ENCODE data around the gene TMEM187. TPM values are rescaled to one million over a fixed set of nuclear protein-coding genes. Genes with fewer than 3 reads are reported as not detected.
"Not testable (repeated sequence)": the region's sequence is repeated elsewhere in the genome, so short reads cannot be mapped to it uniquely, and the experiment has no call there.

The TMEM187 gene
- total RNA-seq, 1 experiment from 2014 or later = 9.0 TPM

DNA sequence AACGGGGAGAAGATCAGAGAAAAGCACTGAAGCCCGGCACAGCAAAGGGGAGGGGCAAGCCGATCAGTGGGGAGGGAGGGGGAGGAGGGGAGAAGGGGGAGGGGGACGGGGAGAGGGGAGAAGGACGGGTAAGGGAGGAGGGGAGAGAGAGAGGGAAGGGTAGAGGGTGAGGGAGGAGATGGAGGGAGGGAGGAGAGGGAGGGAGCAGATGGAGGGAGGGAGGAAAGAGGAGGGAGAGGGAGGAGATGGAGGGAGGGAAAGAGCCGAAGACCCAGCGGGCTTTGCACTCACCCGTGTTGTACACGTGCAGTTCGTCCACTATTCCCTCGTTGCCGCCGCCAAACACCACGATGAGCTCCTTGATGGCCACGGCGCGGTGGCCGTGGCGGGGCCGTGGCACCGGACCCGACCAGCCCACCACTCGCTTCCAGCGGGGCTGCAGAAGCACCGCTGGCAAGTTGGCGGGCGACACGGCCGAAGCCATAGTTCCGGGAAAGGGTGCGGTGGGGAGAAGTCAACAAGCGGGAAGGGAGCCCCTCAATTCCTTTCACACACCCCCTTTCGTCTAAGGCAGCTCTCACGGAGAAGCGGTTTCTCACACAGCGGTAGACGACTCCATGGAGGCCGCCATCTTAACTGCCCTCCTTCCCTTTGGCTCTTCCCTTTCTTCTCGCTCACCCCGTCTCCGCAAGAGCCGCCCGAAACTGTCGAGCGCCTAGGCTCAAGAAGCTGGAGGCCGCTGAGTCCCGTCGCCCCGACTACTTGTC lies 2.0 kb upstream of the TMEM187 start:
- peak; percentile 69 for DNase-seq (ENCODE audit: low read depth)

DNA sequence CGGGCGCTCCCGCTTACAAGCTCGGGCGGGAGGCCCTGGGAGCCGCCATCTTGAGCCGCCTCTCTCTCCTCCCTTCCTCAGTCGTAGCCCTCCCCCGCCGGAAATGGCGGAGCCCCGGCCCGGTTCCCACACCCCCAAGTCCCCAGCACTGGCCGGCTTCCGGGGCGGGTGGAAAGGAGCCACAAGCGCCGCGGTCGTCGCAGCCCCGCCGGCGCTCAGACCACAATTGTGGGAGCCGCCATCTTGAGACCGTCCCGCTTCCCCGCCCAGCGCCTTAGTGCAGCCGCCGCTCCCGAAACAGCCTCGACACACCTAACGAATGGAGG lies 1.5 kb upstream of the TMEM187 start:
- DNase-seq (ENCODE audit: low read depth) = peak; percentile 84

DNA sequence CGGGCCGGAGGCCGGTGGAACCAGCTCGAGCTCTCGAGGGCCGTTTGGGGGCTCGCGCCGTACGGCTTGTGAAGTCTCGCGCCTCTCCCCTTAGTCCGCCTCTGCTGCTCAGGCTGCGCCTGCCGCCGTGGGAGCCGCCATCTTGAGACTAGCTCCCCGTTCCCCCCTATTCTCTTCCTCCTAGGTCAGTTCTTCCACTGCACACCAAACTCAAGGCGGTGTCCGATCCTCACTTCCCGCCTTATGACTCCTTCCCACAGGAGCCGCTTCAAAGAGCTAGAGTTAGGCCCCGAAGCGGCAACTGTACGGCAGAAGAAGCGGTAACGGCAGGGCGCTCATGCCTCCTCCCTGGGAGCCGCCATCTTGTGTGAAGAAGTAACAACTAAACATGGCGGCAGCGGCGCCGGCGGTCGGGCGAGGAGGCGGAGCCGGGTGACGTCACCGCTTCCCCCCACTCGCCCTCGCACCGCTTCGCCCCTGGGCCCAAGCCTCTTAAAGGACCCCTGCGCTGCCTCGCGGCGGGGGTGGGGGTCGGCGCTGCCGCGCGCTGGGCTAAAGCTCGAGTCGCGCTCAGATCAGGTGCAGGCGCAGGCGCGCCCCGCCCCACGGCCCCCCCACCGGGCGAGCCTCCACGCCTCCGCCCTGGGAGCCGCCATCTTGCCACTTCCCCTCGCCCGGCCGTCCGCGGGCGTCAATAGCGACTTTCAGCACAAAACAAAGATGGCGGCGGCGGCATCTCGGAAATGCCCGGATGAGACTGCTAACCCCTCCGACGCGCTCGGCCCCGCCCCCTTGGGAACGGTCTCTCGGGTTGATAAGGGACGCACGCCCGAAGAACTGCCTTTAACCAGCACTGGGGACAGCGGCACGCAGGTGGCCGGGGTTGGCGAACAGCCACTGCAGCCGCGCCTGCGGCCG lies 845 bp upstream of the TMEM187 start, which contains the start of gene HCFC1:
TSS of gene HCFC1 (minus strand) at position 369 of the 918 bp plus-strand sequence. CDS start 978 bp downstream, outside the sequence.
- DNase-seq (ENCODE audit: low read depth) = peak; percentile 88

- no peak for DNase-seq (ENCODE audit: low read depth)
These were observed 811 bp downstream of the TMEM187 start for GRCh38 chrX:153973127-153974002.

DNA sequence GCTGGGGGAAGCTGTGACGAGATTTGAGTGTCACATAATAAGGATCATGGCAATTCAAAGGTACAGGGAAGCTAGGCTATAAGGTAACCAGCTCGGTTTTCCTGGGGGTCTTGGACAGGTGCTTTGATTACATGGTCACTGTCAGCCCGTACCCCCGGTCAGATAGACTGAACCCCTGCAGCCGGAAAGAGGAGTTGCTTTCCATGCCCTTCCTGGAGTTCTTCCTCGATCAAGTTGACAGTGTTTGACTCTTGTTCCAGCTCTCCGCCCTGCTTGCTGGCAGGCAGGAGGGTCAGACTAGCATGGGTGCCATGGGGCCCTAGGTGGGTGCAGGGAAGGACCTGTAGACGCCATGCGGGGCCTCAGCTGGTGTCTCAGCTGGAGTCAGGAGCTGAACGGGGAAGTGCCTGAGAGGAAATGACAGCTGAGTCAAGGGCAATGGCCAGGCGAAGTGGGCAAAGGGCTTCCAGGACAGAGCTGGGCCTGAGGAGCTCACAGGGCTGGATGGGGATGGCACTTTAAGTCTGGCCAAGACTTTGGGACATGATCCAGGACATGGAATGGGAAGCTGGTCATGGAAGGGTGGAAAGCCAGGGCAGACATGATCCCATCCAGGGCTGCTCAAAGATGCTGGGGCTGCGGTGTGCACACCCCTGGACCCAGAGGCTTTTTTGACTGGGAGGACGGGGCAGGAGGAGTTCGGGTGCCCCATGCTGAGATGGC lies 1.6 kb downstream of the TMEM187 start:
- DNase-seq (ENCODE audit: low read depth) = no peak

- no peak for DNase-seq (ENCODE audit: low read depth)
These were observed 2.3 kb downstream of the TMEM187 start for GRCh38 chrX:153974726-153975286.

GRCh38 chrX:153980394-153980793 lies 7.8 kb downstream of the TMEM187 start:
- DNase-seq (ENCODE audit: low read depth) = not testable (repeated sequence)

DNA sequence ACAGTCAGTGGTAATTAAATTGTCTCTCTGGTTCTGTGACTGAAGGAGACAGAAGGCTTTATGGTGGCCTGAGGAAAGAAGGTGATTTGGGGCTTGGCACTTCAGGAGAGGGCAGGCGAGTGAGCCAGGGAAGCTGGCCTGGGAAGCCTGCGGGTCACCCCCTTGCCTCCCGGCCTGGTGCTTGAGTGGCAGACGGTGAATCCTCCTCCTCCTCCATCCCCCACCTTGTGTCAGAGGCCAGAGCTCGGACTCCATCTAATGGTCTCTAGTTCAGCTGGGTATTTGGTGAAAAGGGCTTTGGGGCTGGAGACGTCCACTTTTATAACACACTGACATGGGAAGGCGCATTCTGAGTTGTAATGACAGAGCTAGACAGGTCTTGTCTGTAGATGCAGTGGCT lies 8.7 kb downstream of the TMEM187 start:
- no peak for DNase-seq (ENCODE audit: low read depth)

GRCh38 chrX:153981771-153982533 lies 9.4 kb downstream of the TMEM187 start:
- DNase-seq (ENCODE audit: low read depth) = no peak

GRCh38 chrX:153983321-153983801 lies 10.8 kb downstream of the TMEM187 start:
- DNase-seq (ENCODE audit: low read depth) = no peak

GRCh38 chrX:153984351-153985178 lies 12.0 kb downstream of the TMEM187 start:
- DNase-seq (ENCODE audit: low read depth) = no peak

- DNase-seq (ENCODE audit: low read depth) = no peak
These were observed 15.9 kb downstream of the TMEM187 start for GRCh38 chrX:153988493-153988892.

DNA sequence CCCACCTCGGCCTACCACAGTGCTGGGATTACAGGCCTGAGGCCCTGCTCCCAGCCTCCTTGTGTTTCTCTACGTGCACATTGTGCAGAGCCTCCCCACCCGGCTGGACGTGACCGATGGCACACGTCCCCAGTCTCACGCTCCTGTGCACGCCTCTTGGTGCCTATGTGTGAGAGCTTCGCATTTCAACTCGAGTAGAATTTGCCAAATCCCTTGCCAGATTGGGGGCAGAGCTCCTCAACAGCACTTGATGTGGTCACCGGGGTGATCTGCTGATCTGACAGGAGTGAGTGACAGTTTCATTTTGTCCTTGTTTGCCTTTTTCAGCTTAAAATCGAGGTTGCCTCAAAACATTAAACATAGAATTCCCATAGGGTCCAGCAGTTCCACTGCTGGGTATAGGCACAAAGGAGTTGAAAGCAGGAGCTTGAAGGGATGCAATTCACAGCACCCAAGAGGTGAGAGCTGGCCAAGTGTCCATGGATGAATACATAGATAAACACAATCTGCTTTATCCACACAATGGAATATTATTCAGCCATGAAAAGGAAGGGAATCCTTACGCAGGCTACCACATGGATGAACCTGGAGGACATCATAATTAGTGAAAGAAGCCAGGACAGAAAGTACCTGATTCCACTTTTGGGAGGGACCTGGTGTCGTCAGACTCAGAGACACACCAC lies 17.6 kb downstream of the TMEM187 start:
- DNase-seq (ENCODE audit: low read depth) = no peak

GRCh38 chrX:153991013-153991580 lies 18.5 kb downstream of the TMEM187 start:
- no peak for DNase-seq (ENCODE audit: low read depth)

DNA sequence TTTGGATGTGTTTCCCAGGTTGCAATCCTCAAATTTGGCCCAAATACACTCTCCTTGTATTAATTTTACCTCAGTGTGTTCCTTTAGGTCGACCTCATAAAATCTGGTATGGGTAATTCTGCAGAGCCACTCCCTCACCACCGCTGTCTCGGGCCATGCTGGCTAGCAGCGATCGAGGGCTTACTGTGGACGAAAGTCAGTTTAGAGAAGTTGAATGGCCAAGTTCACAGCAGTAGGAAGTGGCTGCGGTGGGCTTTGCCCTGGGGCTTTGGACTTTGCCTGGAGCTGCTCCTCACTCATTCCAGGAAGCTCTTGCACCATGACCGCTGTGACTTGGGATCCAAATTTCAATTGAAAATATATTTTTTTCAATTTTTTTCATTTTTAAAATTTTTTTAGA lies 19.6 kb downstream of the TMEM187 start:
- DNase-seq (ENCODE audit: low read depth) = no peak

DNA sequence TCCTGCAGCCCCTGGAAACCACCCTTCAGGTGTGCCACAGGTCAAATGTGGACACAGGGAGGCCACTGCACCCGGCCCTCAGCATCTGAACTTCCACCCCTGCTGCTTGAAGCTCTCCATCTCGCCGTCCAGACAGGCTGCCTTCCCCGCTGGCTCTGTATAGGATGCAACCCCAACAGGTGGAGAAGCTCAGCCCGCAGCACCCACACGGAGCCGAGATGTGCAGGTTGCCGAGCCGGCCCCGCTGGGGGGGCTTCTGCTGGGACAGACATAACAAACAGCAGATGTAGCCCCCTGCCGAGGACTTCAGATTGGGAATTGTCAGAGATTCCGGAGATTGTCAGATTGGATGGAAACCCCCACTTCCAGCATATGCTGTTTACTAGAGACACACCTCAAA lies 20.5 kb downstream of the TMEM187 start:
- no peak for DNase-seq (ENCODE audit: low read depth)

- no peak for DNase-seq (ENCODE audit: low read depth)
These were observed 21.4 kb downstream of the TMEM187 start for GRCh38 chrX:153993978-153994377.

DNA sequence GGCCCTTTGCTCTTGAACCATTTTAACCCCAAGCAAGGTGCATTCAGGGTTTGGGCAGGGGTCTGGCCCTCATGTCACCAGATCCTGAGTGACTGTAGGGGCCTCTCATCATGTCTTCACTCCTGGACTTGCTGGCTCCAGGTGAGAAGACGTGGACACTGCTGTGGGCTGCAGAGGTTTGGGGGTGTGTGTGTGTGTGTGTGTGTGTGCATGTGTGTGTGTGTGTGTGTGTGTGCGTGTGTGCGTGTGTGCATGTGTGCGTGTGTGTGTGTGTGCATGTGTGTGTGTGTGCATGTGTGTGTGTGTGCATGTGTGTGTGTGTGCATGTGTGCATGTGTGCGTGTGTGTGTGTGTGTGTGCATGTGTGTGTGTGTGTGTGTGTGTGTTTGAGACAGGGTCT lies 21.8 kb downstream of the TMEM187 start:
- not testable (repeated sequence) for DNase-seq (ENCODE audit: low read depth)

Data from LHCN-M2 (cell line).